HL-60 (cell line): ENCODE results near the gene RTEL1.

Source experiments
- CTCF ChIP-seq: IDR thresholded peaks from one replicate; pipeline ENCODE4 v1.5.1; 2011; ENCODE audit warnings: low read length, control low read depth, inconsistent platforms; ENCODE audit not compliant: insufficient read depth
- GABPA ChIP-seq: IDR thresholded peaks from 2 replicates; pipeline ENCODE4 v1.6.1; 2012; ENCODE audit warnings: low read depth
- POLR2AphosphoS5 ChIP-seq: IDR thresholded peaks from 2 replicates; pipeline ENCODE4 v1.6.1; 2012; ENCODE audit warnings: low read depth
- REST ChIP-seq: IDR thresholded peaks from 2 replicates; pipeline ENCODE4 v1.6.1; 2012; ENCODE audit warnings: low read depth; ENCODE audit not compliant: insufficient replicate concordance
- SPI1 ChIP-seq: IDR thresholded peaks from 2 replicates; pipeline ENCODE4 v1.6.1; 2012; ENCODE audit warnings: low read depth, mild to moderate bottlenecking, borderline replicate concordance

- no peak for TF ChIP-seq POLR2AphosphoS5
- TF ChIP-seq CTCF: no peak
- TF ChIP-seq REST: no peak
- TF ChIP-seq SPI1: no peak
- TF ChIP-seq GABPA: no peak
Measured at GRCh38 chr20:63665708-63666107, 7.6 kb downstream of the RTEL1 start.
